GM12878 (cell line): ENCODE results near the gene MAP4. TPM values are rescaled to one million over a fixed set of nuclear protein-coding genes. Genes with fewer than 3 reads are reported as not detected.

ENCODE experiments used
- ATAC-seq: fragments of 200-7000 bp; cut with Tn5 transposase; 3 replicates; pipeline ENCODE4 v1.9.1; 2020; ENCODE audit warnings: mild to moderate bottlenecking, moderate library complexity
- BruUV-seq: library from RNA; stranded (reverse); fragments of 400-500 nt; replicated peaks from 2 replicates; lab custom pipeline; 2021; lab: Mats Ljungman, UMichigan
- CTCF ChIA-PET: fragments of 300-600 bp; sonication (Branson Sonifier 250); formaldehyde crosslinking; extraction: SDS; loops from one replicate; lab custom pipeline; 2021; ENCODE audit warnings: inconsistent platforms; lab: Yijun Ruan, JAX
- POLR2A ChIA-PET: fragments of 350-600 bp; formaldehyde crosslinking; extraction: SDS; loops from one replicate; lab custom pipeline; 2021; ENCODE audit warnings: inconsistent platforms; lab: Charles Lee
- RAD21 ChIA-PET: fragments of 300-600 bp; sonication (Branson Sonifier 250); formaldehyde crosslinking; loops from one replicate; lab custom pipeline; 2023; ENCODE audit warnings: antibody characterized with exemption; ENCODE audit not compliant: unreplicated experiment; lab: Charles Lee
- SMC1A ChIA-PET: fragments of 300-600 bp; sonication (Branson Sonifier 250); formaldehyde crosslinking; loops from one replicate; lab custom pipeline; 2023; ENCODE audit not compliant: unreplicated experiment, uncharacterized antibody; lab: Charles Lee
- DNase-seq: peaks from one replicate; pipeline ENCODE4 v3.0.0-alpha.2; 2011; ENCODE audit warnings: low read depth, low spot score
- FAIRE-seq: peaks from 3 replicates; lab custom pipeline; 2011; peaks lifted over from hg19 to GRCh38; lab: Jason Lieb, UNC
- H2AFZ ChIP-seq: 2 replicates; pipeline ENCODE4 v1.6.0; 2011; ENCODE audit warnings: low read depth, low read length, control low read depth; ENCODE audit not compliant: control insufficient read depth
- H3K27ac ChIP-seq: 2 replicates; pipeline ENCODE4 v1.5.1; 2011; ENCODE audit warnings: control low read depth; ENCODE audit not compliant: control insufficient read depth, insufficient read depth
- H3K27me3 ChIP-seq, 2 experiments: replicated peaks in 1 of 2; 2 replicates each; pipeline versions ENCODE4 v1.6.0 to v1.6.1; 2011; ENCODE audit warnings: low read length in 1 of 2; ENCODE audit not compliant: control insufficient read depth in 2 of 2, insufficient read depth in 2 of 2
- H3K36me3 ChIP-seq, 2 experiments: 2 replicates each; pipeline ENCODE4 v1.5.1; 2011; ENCODE audit warnings: low read length in 1 of 2; ENCODE audit not compliant: control insufficient read depth in 2 of 2, insufficient read depth in 2 of 2
- H3K4me1 ChIP-seq: 2 replicates; pipeline ENCODE4 v1.6.1; 2011; ENCODE audit warnings: mild to moderate bottlenecking, low read length, moderate library complexity, mixed read lengths; ENCODE audit not compliant: control insufficient read depth, insufficient read depth
- H3K4me2 ChIP-seq: 2 replicates; pipeline ENCODE4 v1.6.0; 2011; ENCODE audit warnings: control low read depth; ENCODE audit not compliant: control insufficient read depth, insufficient read depth
- H3K4me3 ChIP-seq: fragments of 200-600 bp; sonication (generic); 2 replicates; pipeline ENCODE4 v1.5.1; 2016
- H3K79me2 ChIP-seq: 2 replicates; pipeline ENCODE4 v1.6.0; 2011; ENCODE audit warnings: low read length; ENCODE audit not compliant: control insufficient read depth, insufficient read depth
- H3K9ac ChIP-seq: 2 replicates; pipeline ENCODE4 v1.8.0; 2011; ENCODE audit warnings: low read length, control low read depth, mixed read lengths; ENCODE audit not compliant: control insufficient read depth, insufficient read depth
- H3K9me3 ChIP-seq: replicated peaks from 3 replicates; pipeline ENCODE4 v1.5.1; 2011; ENCODE audit warnings: mild to moderate bottlenecking, low read length; ENCODE audit not compliant: control insufficient read depth, insufficient read depth
- H4K20me1 ChIP-seq: 2 replicates; pipeline ENCODE4 v1.6.0; 2011; ENCODE audit not compliant: control insufficient read depth, insufficient read depth
- BCL11A ChIP-seq: IDR thresholded peaks from 2 replicates; pipeline ENCODE4 v1.6.1; 2011; ENCODE audit warnings: low read depth, low read length
- BHLHE40 ChIP-seq, 2 experiments: fragments of 450-650 bp in 1 of 2; IDR thresholded peaks; 2 replicates each; pipeline ENCODE4 v1.6.1; 2011 to 2017; ENCODE audit warnings: low read depth in 2 of 2, borderline replicate concordance in 1 of 2, improper control_type of control experiment in 1 of 2, low read length in 1 of 2, mild to moderate bottlenecking in 1 of 2
- EED ChIP-seq: sonication (generic); IDR thresholded peaks from 2 replicates; pipeline ENCODE4 v1.6.1; 2016; ENCODE audit warnings: antibody characterized with exemption, low read depth
- FOS ChIP-seq: IDR thresholded peaks from 3 replicates; pipeline ENCODE4 v1.6.1; 2011; ENCODE audit warnings: borderline replicate concordance; ENCODE audit not compliant: insufficient read length; ENCODE audit errors: extremely low read depth
- FOXM1 ChIP-seq: IDR thresholded peaks from 2 replicates; pipeline ENCODE4 v1.6.1; 2012; ENCODE audit warnings: low read depth, mild to moderate bottlenecking, inconsistent platforms, low read length, moderate library complexity
- HCFC1 ChIP-seq: fragments of 150-350 bp; IDR thresholded peaks from 2 replicates; pipeline ENCODE4 v1.6.1; 2014; ENCODE audit warnings: low read length
- KAT2A ChIP-seq: conservative IDR thresholded peaks from 2 replicates; pipeline ENCODE4 v1.6.1; 2011; ENCODE audit warnings: low read depth, low read length; ENCODE audit not compliant: control insufficient read depth
- LARP7 ChIP-seq: fragments of 450-650 bp; IDR thresholded peaks from 2 replicates; pipeline ENCODE4 v1.6.1; 2017; ENCODE audit warnings: mild to moderate bottlenecking
- MYB ChIP-seq: fragments of 150-350 bp; IDR thresholded peaks from 2 replicates; pipeline ENCODE4 v1.6.1; 2014; ENCODE audit warnings: mild to moderate bottlenecking, low read depth, low read length, borderline replicate concordance
- NFXL1 ChIP-seq: fragments of 450-650 bp; IDR thresholded peaks from 2 replicates; pipeline ENCODE4 v1.6.1; 2017; ENCODE audit warnings: antibody characterized with exemption, mild to moderate bottlenecking, borderline replicate concordance
- NRF1 ChIP-seq: conservative IDR thresholded peaks from 2 replicates; pipeline ENCODE4 v1.6.1; 2011; ENCODE audit warnings: mild to moderate bottlenecking, low read depth, low read length, improper control_type of control experiment
- POLR2A ChIP-seq: IDR thresholded peaks from 2 replicates; pipeline ENCODE4 v1.6.1; 2011; ENCODE audit warnings: low read depth, mild to moderate bottlenecking, low read length
- POLR2AphosphoS5 ChIP-seq: IDR thresholded peaks from 2 replicates; pipeline ENCODE4 v1.6.1; 2011; ENCODE audit warnings: mild to moderate bottlenecking, low read length, inconsistent platforms
- TCF7 ChIP-seq: IDR thresholded peaks from 2 replicates; pipeline ENCODE4 v1.6.1; 2014; ENCODE audit warnings: antibody characterized with exemption, borderline replicate concordance
- USF2 ChIP-seq: IDR thresholded peaks from 2 replicates; pipeline ENCODE4 v1.6.1; 2011; ENCODE audit warnings: low read depth, low read length, improper control_type of control experiment, borderline replicate concordance
- ZNF274 ChIP-seq: IDR thresholded peaks from one replicate; pipeline ENCODE4 v1.8.0; 2011; ENCODE audit not compliant: insufficient read length, insufficient read depth
- ZNF384 ChIP-seq: IDR thresholded peaks from 2 replicates; pipeline ENCODE4 v1.6.1; 2012; ENCODE audit warnings: low read depth, mild to moderate bottlenecking, low read length, improper control_type of control experiment, borderline replicate concordance
- WGBS: methylation state at CpG from one replicate; pipeline ENCODE4 v1.1.6; 2016; ENCODE audit warnings: low lambda C conversion rate; ENCODE audit not compliant: insufficient replicate concordance, insufficient coverage; ENCODE audit errors: missing lambda C conversion rate; 5-methylcytosine and 5-hydroxymethylcytosine counted together
- in situ Hi-C: fragments of 300-500 bp; cut with MboI; formaldehyde crosslinking; loops from 9 replicates; pipeline ENCODE4 v1.14.3; 2018; ENCODE audit warnings: mixed read lengths
- intact Hi-C: fragments of 100-400 bp; cut with micrococcal nuclease; formaldehyde crosslinking; loops from one replicate; pipeline ENCODE4 v1.14.2; 2022; ENCODE audit not compliant: unreplicated experiment
- polyA plus RNA-seq, 11 experiments: library from polyadenylated mRNA; depleted of rRNA in 4 of 11; unstranded in 6 of 11; stranded (reverse) in 5 of 11; fragments of >200 nt; fragmentation: Nextera tagmentation in 4 of 11; fragmentation: Illumina TruSeq in 1 of 11; extraction: Ambion mirVana in 4 of 11; extraction: Trizol in 1 of 11; gene quantifications; 1 replicate in 1 of 11; 2 replicates in 10 of 11; pipeline versions ENCODE4 v1.2.1 to v1.2.3, GENCODE V29; 2011 to 2016; ENCODE audit warnings: inconsistent platforms in 2 of 11, missing spikeins in 2 of 11, low read depth in 1 of 11
- total RNA-seq, 4 experiments: library from RNA; depleted of rRNA in 3 of 4; stranded (reverse); fragments of >200 nt in 3 of 4; fragmentation: Illumina TruSeq in 1 of 4; extraction: Trizol in 1 of 4; gene quantifications; 2 replicates each; pipeline versions ENCODE4 v1.2.1 to v1.2.3, GENCODE V29; 2013 to 2021

MAP4 gene
- total and polyA plus RNA-seq, 10 of the 15 experiments (the other 5 are each of a cell fraction or from before 2014, with no cell fraction given) = 22.2 to 145 (median 47.2) TPM

DNA sequence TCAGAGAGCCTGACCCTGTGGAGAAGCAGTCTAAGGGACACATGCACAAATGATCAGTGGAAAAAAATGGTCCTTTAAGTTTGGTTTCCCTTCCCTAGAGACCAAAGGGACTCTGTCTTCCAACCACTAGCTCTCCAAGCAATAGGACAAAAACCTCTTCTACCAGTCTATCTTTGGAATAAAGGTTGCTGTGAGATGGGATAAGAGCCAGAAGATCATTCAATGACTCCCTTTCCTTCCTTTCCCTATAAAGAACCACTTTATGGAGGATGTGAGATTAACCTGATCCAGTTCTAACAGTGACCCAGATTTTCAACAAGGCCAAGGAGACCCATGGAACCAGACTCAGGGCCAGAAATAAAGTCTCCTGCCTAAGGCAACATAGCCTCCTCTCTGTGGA lies 138.5 kb downstream of the MAP4 start:
- Histone ChIP-seq H3K9me3 (no peaks in the 10 kb centered on the region), H3K27ac (no peak overlapping the region), H3K4me3 (no peak overlapping the region), H3K79me2 (no peaks in the 10 kb centered on the region), H3K4me2 (no peak overlapping the region), H3K36me3 (peaks cover 0 to 7% of the 10 kb centered on the region in 2 experiments; a peak in 2 of 4 replicates), H3K4me1 (no peaks in the 10 kb centered on the region), H4K20me1 (no peaks in the 10 kb centered on the region), H3K9ac (no peak overlapping the region), H3K27me3 (no peaks in the 10 kb centered on the region), H2AFZ (no peak overlapping the region)
- intact Hi-C loops = no loop called here
- SMC1A ChIA-PET = no interaction called here
- no TSS peak for BruUV-seq
- FAIRE-seq = no peak
- RAD21 ChIA-PET = no interaction called here
- CTCF ChIA-PET = no interaction called here
- POLR2A ChIA-PET = interaction anchor here (0.6 to 1.1 kb wide), 2 partner anchors 295 to 366 kb away, joined by 3 read pairs; no protein-coding TSS in a partner anchor
- in situ Hi-C loops = no loop called here
- TF ChIP-seq MYB (no peak), EED (no peak), BCL11A (no peak), ZNF384 (no peak), FOXM1 (no peak), POLR2A (no peak), BHLHE40 (IDR thresholded peaks at IDR 0.05; ENCODE audit: borderline replicate concordance in 1 of 2, low read depth in 2 of 2, low read length in 1 of 2) (no peak)
- no peak for ATAC-seq
- DNase-seq = no peak

DNA sequence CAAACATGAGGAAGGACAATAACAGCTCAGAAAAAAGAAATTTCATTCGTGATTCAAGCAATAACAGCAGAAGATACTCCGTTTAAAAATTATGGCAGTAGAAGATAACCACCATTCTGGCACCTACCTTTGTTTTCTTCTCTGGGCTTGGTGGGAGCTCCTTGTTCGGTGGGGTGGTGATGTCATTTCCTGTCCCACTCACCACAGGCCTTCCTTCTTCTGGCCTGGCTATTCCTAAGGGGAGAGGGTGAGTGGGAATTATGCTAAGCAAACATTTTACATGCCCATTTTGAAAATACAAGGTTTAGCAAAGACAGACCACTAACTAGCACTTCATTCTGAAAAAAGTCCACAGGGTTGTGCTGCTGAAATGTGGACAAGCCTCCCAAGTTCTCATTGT lies 138.9 kb downstream of the MAP4 start:
- no peaks in the 10 kb centered on the region for H3K79me2 ChIP-seq
- BruUV-seq = no TSS peak
- TF ChIP-seq HCFC1 = no peak
- no peak for TF ChIP-seq NRF1
- no peak for TF ChIP-seq LARP7
- no peak for TF ChIP-seq POLR2AphosphoS5
- no peak for TF ChIP-seq FOS
- no peak for TF ChIP-seq TCF7
- TF ChIP-seq ZNF274 = no peak
- TF ChIP-seq USF2 = no peak
- no peak for TF ChIP-seq KAT2A
- no peak for TF ChIP-seq NFXL1

More for the DNA sequence above, 138.9 kb downstream of the MAP4 start:
- in situ Hi-C loops (no loop called here), intact Hi-C loops (no loop called here)
- SMC1A ChIA-PET = interaction anchor here (0.8 kb wide), 1 partner anchor 50 kb away, joined by 3 read pairs; no protein-coding TSS in a partner anchor
- no peak for DNase-seq
- no peaks in the 10 kb centered on the region for H3K9me3 ChIP-seq
- H3K4me1 ChIP-seq = no peaks in the 10 kb centered on the region
- RAD21 ChIA-PET = no interaction called here
- no peak overlapping the region for H3K9ac ChIP-seq
- no peak for FAIRE-seq
- WGBS = 81% methylated on average over 3 of the region's 3 CpGs
- H3K27ac ChIP-seq = no peak overlapping the region
- CTCF ChIA-PET = no interaction called here
- H4K20me1 ChIP-seq = no peaks in the 10 kb centered on the region
- H3K27me3 ChIP-seq = no peaks in the 10 kb centered on the region
- no peak for ATAC-seq
- POLR2A ChIA-PET = interaction anchor here (0.6 to 1.1 kb wide), 2 partner anchors 294 to 366 kb away, joined by 3 read pairs; no protein-coding TSS in a partner anchor
- no peak overlapping the region for H3K4me3 ChIP-seq
- H3K36me3 ChIP-seq = peaks cover 2 to 10% of the 10 kb centered on the region in 2 experiments
- no peak overlapping the region for H3K4me2 ChIP-seq
- no peak overlapping the region for H2AFZ ChIP-seq
